SK-N-SH treated with all-trans-retinoic acid at 6 μM for 48 hours (cell line): ENCODE data around the gene AMMECR1L.

Experiments
- ARNTL ChIP-seq: fragments of 450-650 bp; formaldehyde crosslinking; IDR thresholded peaks from 2 replicates; pipeline ENCODE4 v1.5.0; 2020; ENCODE audit warnings: low read depth, mild to moderate bottlenecking, moderate library complexity, borderline replicate concordance
- CREB5 ChIP-seq: fragments of 250-450 bp; sonication (Bioruptor Pico); IDR thresholded peaks from 2 replicates; pipeline ENCODE4 v1.5.1; 2020; ENCODE audit warnings: low read depth, mild to moderate bottlenecking, moderate library complexity
- CSDC2 ChIP-seq: fragments of 250-450 bp; sonication (Bioruptor Pico); IDR thresholded peaks from 2 replicates; pipeline ENCODE4 v1.5.0; 2020; ENCODE audit warnings: mild to moderate bottlenecking, moderate library complexity
- CSRNP3 ChIP-seq: fragments of 250-450 bp; sonication (Bioruptor Pico); IDR thresholded peaks from 2 replicates; pipeline ENCODE4 v1.5.1; 2021; ENCODE audit warnings: mild to moderate bottlenecking, moderate library complexity
- PATZ1 ChIP-seq: fragments of 250-450 bp; sonication (Bioruptor Pico); IDR thresholded peaks from 2 replicates; pipeline ENCODE4 v1.8.0; 2020; ENCODE audit warnings: mild to moderate bottlenecking, moderate library complexity, borderline replicate concordance
- POU6F1 ChIP-seq: fragments of 250-450 bp; sonication (Bioruptor Pico); IDR thresholded peaks from 2 replicates; pipeline ENCODE4 v1.8.0; 2021; ENCODE audit warnings: low read depth, mild to moderate bottlenecking, moderate library complexity, borderline replicate concordance
- PPARA ChIP-seq: fragments of 250-450 bp; sonication (Bioruptor Pico); IDR thresholded peaks from 2 replicates; pipeline ENCODE4 v1.5.0; 2020; ENCODE audit warnings: mild to moderate bottlenecking, borderline replicate concordance
- RARB ChIP-seq: fragments of 250-450 bp; sonication (Bioruptor Pico); IDR thresholded peaks from 2 replicates; pipeline ENCODE4 v1.8.0; 2021; ENCODE audit warnings: mild to moderate bottlenecking, moderate library complexity
- TSHZ2 ChIP-seq: fragments of 250-450 bp; sonication (Bioruptor Pico); IDR thresholded peaks from 2 replicates; pipeline ENCODE4 v1.5.0; 2020; ENCODE audit warnings: mild to moderate bottlenecking, moderate library complexity
- ZFP3 ChIP-seq: fragments of 250-450 bp; sonication (Bioruptor Pico); IDR thresholded peaks from 2 replicates; pipeline ENCODE4 v1.5.0; 2020; ENCODE audit warnings: mild to moderate bottlenecking, moderate library complexity
- ZNF565 ChIP-seq: fragments of 450-650 bp; formaldehyde crosslinking; conservative IDR thresholded peaks from 2 replicates; pipeline ENCODE4 v1.5.0; 2020; ENCODE audit warnings: low read depth, mild to moderate bottlenecking, moderate library complexity

GRCh38 chr2:127853671-127854070 lies 32.1 kb downstream of the AMMECR1L start:
- TF ChIP-seq PATZ1 (no peak), ARNTL (CRISPR knock-in tag) (no peak), CSRNP3 (no peak), CREB5 (CRISPR knock-in tag) (no peak), TSHZ2 (CRISPR knock-in tag) (no peak), POU6F1 (CRISPR knock-in tag) (no peak), ZFP3 (CRISPR knock-in tag) (no peak), RARB (CRISPR knock-in tag) (no peak), CSDC2 (CRISPR knock-in tag) (no peak), PPARA (no peak), ZNF565 (no peak)
